K562 (cell line): ENCODE measurements around the gene RPL36AL. TPM values are rescaled to one million over a fixed set of nuclear protein-coding genes. Genes with fewer than 3 reads are reported as not detected.

Experiments
- ATAC-seq: fragments of 200-7000 bp; cut with Tn5 transposase; 3 replicates; pipeline ENCODE4 v1.9.1; 2020; ENCODE audit warnings: moderate library complexity
- BruUV-seq: library from RNA; stranded (reverse); fragments of 400-500 nt; replicated peaks from 2 replicates; lab custom pipeline; 2021; lab: Mats Ljungman, UMichigan
- CTCF ChIA-PET: fragments of 300-600 bp; formaldehyde crosslinking; extraction: SDS; loops from one replicate; lab custom pipeline; 2021; ENCODE audit warnings: low intra/inter-chr PET ratio; lab: Yijun Ruan, JAX
- POLR2A ChIA-PET: fragments of 300-600, 350-650 bp; sonication (Branson Sonifier 250); formaldehyde crosslinking; extraction: SDS; loops from one replicate; lab custom pipeline; 2021; ENCODE audit warnings: antibody characterized with exemption, inconsistent platforms; lab: Yijun Ruan, JAX
- DNase-seq, 4 experiments: peaks; one replicate each; pipeline versions ENCODE4 v3.0.0 to v3.0.0-alpha.2; 2011 to 2018; ENCODE audit warnings: low spot score in 3 of 4, mixed read lengths in 3 of 4; ENCODE audit errors: extremely low read depth in 1 of 4
- FAIRE-seq: peaks from 2 replicates; lab custom pipeline; 2011; peaks lifted over from hg19 to GRCh38; lab: Jason Lieb, UNC
- H2AFZ ChIP-seq: 2 replicates; pipeline ENCODE4 v1.6.0; 2011; ENCODE audit warnings: low read depth, low read length, control low read depth, inconsistent platforms
- H3K27ac ChIP-seq: fragments of 200-600 bp; 3 replicates; pipeline ENCODE4 v1.8.0; 2011; ENCODE audit warnings: low read depth, mild to moderate bottlenecking, control low read depth, inconsistent platforms, low read length, moderate library complexity, mixed read lengths; ENCODE audit errors: extremely low read depth
- H3K27me3 ChIP-seq, 2 experiments: fragments of 300-600 bp in 1 of 2; 2 replicates in 1 of 2; 3 replicates in 1 of 2; pipeline versions ENCODE4 v1.6.0 to v1.8.0; 2011; ENCODE audit warnings: inconsistent platforms in 2 of 2, low read length in 2 of 2, mild to moderate bottlenecking in 1 of 2, mixed read lengths in 1 of 2, moderate library complexity in 1 of 2; ENCODE audit not compliant: control insufficient read depth in 2 of 2, insufficient read depth in 2 of 2
- H3K36me3 ChIP-seq: fragments of 300-600 bp; 3 replicates; pipeline ENCODE4 v1.8.0; 2011; ENCODE audit warnings: mild to moderate bottlenecking, low read length, inconsistent platforms; ENCODE audit not compliant: control insufficient read depth, insufficient read depth
- H3K4me1 ChIP-seq, 2 experiments: fragments of 200-600 bp in 1 of 2; replicated peaks in 1 of 2; 2 replicates in 1 of 2; 3 replicates in 1 of 2; pipeline versions ENCODE4 v1.5.1 to v1.8.0; 2011; ENCODE audit warnings: inconsistent platforms in 2 of 2, low read length in 2 of 2, mild to moderate bottlenecking in 1 of 2, mixed read lengths in 1 of 2, moderate library complexity in 1 of 2; ENCODE audit not compliant: control insufficient read depth in 2 of 2, insufficient read depth in 2 of 2
- H3K4me2 ChIP-seq: 2 replicates; pipeline ENCODE4 v1.6.1; 2011; ENCODE audit warnings: low read length, control low read depth, inconsistent platforms, mixed read lengths; ENCODE audit not compliant: insufficient read depth
- H3K4me3 ChIP-seq: fragments of 200-600 bp; sonication (generic), shearing (Covaris generic); 2 replicates; pipeline ENCODE4 v1.5.1; 2016; ENCODE audit warnings: control low read depth, inconsistent platforms
- H3K79me2 ChIP-seq: fragments of 200-600 bp; 3 replicates; pipeline ENCODE4 v1.8.0; 2011; ENCODE audit warnings: low read length, inconsistent platforms; ENCODE audit not compliant: control insufficient read depth, insufficient read depth
- H3K9ac ChIP-seq, 2 experiments: 2 replicates each; pipeline versions ENCODE4 v1.6.0 to v1.6.1; 2011; ENCODE audit warnings: low read depth in 2 of 2, low read length in 2 of 2, control low read depth in 1 of 2, inconsistent platforms in 1 of 2, mild to moderate bottlenecking in 1 of 2, mixed read lengths in 1 of 2; ENCODE audit not compliant: insufficient read depth in 1 of 2
- H3K9me1 ChIP-seq: one replicate; pipeline ENCODE4 v1.6.0; 2011; ENCODE audit warnings: inconsistent platforms, mild to moderate bottlenecking, low read length, moderate library complexity; ENCODE audit not compliant: control insufficient read depth, insufficient read depth
- H3K9me3 ChIP-seq: replicated peaks from 2 replicates; pipeline ENCODE4 v1.5.1; 2011; ENCODE audit warnings: low read depth, low read length, inconsistent platforms; ENCODE audit not compliant: control insufficient read depth, insufficient read depth
- H4K20me1 ChIP-seq: replicated peaks from 2 replicates; pipeline ENCODE4 v1.6.1; 2011; ENCODE audit warnings: low read length, inconsistent platforms, mixed read lengths; ENCODE audit not compliant: control insufficient read depth, insufficient read depth
- CREB1 ChIP-seq, 2 experiments: sonication (generic) in 1 of 2; formaldehyde crosslinking in 1 of 2; IDR thresholded peaks; 2 replicates each; pipeline versions ENCODE4 v1.6.1 to v1.8.0; 2012 to 2022; ENCODE audit warnings: inconsistent platforms in 1 of 2, mild to moderate bottlenecking in 1 of 2, missing genetic modification reagents in 1 of 2, moderate library complexity in 1 of 2
- CSDE1 ChIP-seq, 2 experiments: fragments of 450-650 bp; IDR thresholded peaks; 2 replicates each; pipeline ENCODE4 v1.6.1; 2016; ENCODE audit warnings: mild to moderate bottlenecking in 1 of 2
- GTF2F1 ChIP-seq: IDR thresholded peaks from 2 replicates; pipeline ENCODE4 v1.6.1; 2011; ENCODE audit warnings: low read depth, low read length, improper control_type of control experiment
- NR2C2 ChIP-seq, 2 experiments: fragments of 200-800 bp in 1 of 2; sonication (Bioruptor generic) in 1 of 2; sonication (generic) in 1 of 2; formaldehyde crosslinking in 1 of 2; IDR thresholded peaks; 2 replicates each; pipeline versions ENCODE4 v1.6.1 to v1.8.0; 2016 to 2022; ENCODE audit warnings: mild to moderate bottlenecking in 1 of 2, missing compliant biosample characterization in 1 of 2, missing genetic modification characterization in 1 of 2, missing genetic modification reagents in 1 of 2
- POLR2B ChIP-seq: fragments of 450-650 bp; IDR thresholded peaks from 2 replicates; pipeline ENCODE4 v1.6.1; 2018; ENCODE audit warnings: low read depth; ENCODE audit not compliant: partially characterized antibody
- SAP30 ChIP-seq: fragments of 200-600 bp; sonication (generic); IDR thresholded peaks from 2 replicates; pipeline ENCODE4 v1.6.1; 2012; ENCODE audit warnings: borderline replicate concordance, low read depth, mild to moderate bottlenecking, moderate library complexity, low read length, control low read depth, inconsistent platforms; ENCODE audit not compliant: insufficient read depth, poor library complexity, severe bottlenecking
- WGBS: fragments of 100-300 bp; shearing (Covaris generic); methylation state at CpG from one replicate; pipeline ENCODE4 v1.1.6; 2016; ENCODE audit warnings: low coverage, mixed read lengths; ENCODE audit not compliant: insufficient coverage; ENCODE audit errors: missing lambda C conversion rate; 5-methylcytosine and 5-hydroxymethylcytosine counted together
- in situ Hi-C: fragments of 300-500 bp; cut with MboI; formaldehyde crosslinking; loops from 4 replicates; pipeline ENCODE4 v1.15.0; 2018; ENCODE audit warnings: inconsistent platforms, mixed read lengths
- intact Hi-C: fragments of 100-400 bp; cut with micrococcal nuclease; formaldehyde crosslinking; loops from 2 replicates; pipeline ENCODE4 v1.14.2; 2022
- polyA plus RNA-seq, 8 experiments: library from polyadenylated mRNA; depleted of rRNA in 4 of 8; stranded (reverse) in 5 of 8; unstranded in 3 of 8; fragments of >200 nt; fragmentation: Nextera tagmentation in 2 of 8; fragmentation: Illumina TruSeq in 1 of 8; extraction: Ambion mirVana in 2 of 8; extraction: Trizol in 1 of 8; gene quantifications; 2 replicates each; pipeline versions ENCODE4 v1.2.1 to v1.2.3, GENCODE V29; 2011 to 2014; ENCODE audit warnings: inconsistent platforms in 1 of 8, missing spikeins in 1 of 8
- total RNA-seq, 7 experiments: library from RNA; depleted of rRNA in 6 of 7; stranded (reverse); fragments of >200 nt in 6 of 7; fragmentation: Illumina TruSeq in 2 of 7; extraction: Trizol in 2 of 7; gene quantifications; 2 replicates each; pipeline versions ENCODE4 v1.2.1 to v1.2.3, GENCODE V29; 2011 to 2021; ENCODE audit warnings: low replicate concordance in 1 of 7
- TF ChIP-seq, protein P1 (sequence below), 2 experiments: fragments of 450-650 bp in 1 of 2; sonication (generic) in 1 of 2; formaldehyde crosslinking in 1 of 2; IDR thresholded peaks; 2 replicates each; pipeline versions ENCODE4 v1.7.1 to v1.9.0; 2016 to 2022; ENCODE audit warnings: inconsistent platforms in 1 of 2, mild to moderate bottlenecking in 1 of 2, missing genetic modification reagents in 1 of 2

RPL36AL gene
- total and polyA plus RNA-seq, 9 of the 15 experiments (the other 6 are each of a cell fraction or from before 2014, with no cell fraction given): 146 to 674 (median 360) TPM

- H3K79me2 ChIP-seq: peaks cover 53% of the 10 kb centered on the region
- no peaks in the 10 kb centered on the region for H3K9me1 ChIP-seq
- peak within 1 kb of the TSS; percentile 82 for H3K4me3 ChIP-seq
- H3K36me3 ChIP-seq: peaks cover 42% of the 10 kb centered on the region
- H4K20me1 ChIP-seq: peaks cover 30% of the 10 kb centered on the region
- H3K27ac ChIP-seq: peak within 1 kb of the TSS; percentile 92
- 0% methylated on average over 51 of the region's 55 CpGs for WGBS
- POLR2A ChIA-PET: interaction anchor here (0.5 to 3.0 kb wide), 11 partner anchors 9 to 194 kb away, joined by 3 to 14 read pairs (median 4); partner anchors contain the start of genes LRR1, MGAT2, POLE2 and RPL36AL
- no peaks in the 10 kb centered on the region for H3K9me3 ChIP-seq
- H3K4me2 ChIP-seq: peak within 1 kb of the TSS; percentile 94
- H3K4me1 ChIP-seq: peaks cover 12% of the 10 kb centered on the region in 2 experiments; a peak in 4 of 5 replicates
- FAIRE-seq: peak; percentile 93
- ATAC-seq: peak; percentile 83
- no peaks in the 10 kb centered on the region for H3K27me3 ChIP-seq
- BruUV-seq: no TSS peak
- CTCF ChIA-PET: interaction anchor here (0.5 to 1.4 kb wide), 2 partner anchors 11 to 34 kb away, joined by 3 to 6 read pairs; partner anchors contain the start of gene RPL36AL
- intact Hi-C loops: loop anchor here (1.0 to 5.0 kb wide), 4 partner anchors 8 to 266 kb away; partner anchors contain the start of genes MGAT2, NEMF and RPL36AL
- H3K9ac ChIP-seq: peak within 1 kb of the TSS; percentile 99 to 100
- in situ Hi-C loops: no loop called here
- DNase-seq: peak; percentile 80 to 97 (median 86)
- peak within 1 kb of the TSS; percentile 84 for H2AFZ ChIP-seq
- peak; percentile 35; the same call in 1 of the 2 replicates for TF ChIP-seq GTF2F1
- peak in 1 of 2 experiments; percentile 80; a peak in 2 of 4 replicates for TF ChIP-seq CSDE1 (IDR thresholded peaks at IDR 0.05)
- TF ChIP-seq POLR2B: peak; percentile 93
- no peak; the same call in 1 of the 2 replicates for TF ChIP-seq NR2C2 (CRISPR knock-in tag; IDR thresholded peaks at IDR 0.05)
- peak; percentile 56; the same call in 1 of the 2 replicates for TF ChIP-seq NR2C2 (tag; IDR thresholded peaks at IDR 0.05)
- TF ChIP-seq, protein P1, sequence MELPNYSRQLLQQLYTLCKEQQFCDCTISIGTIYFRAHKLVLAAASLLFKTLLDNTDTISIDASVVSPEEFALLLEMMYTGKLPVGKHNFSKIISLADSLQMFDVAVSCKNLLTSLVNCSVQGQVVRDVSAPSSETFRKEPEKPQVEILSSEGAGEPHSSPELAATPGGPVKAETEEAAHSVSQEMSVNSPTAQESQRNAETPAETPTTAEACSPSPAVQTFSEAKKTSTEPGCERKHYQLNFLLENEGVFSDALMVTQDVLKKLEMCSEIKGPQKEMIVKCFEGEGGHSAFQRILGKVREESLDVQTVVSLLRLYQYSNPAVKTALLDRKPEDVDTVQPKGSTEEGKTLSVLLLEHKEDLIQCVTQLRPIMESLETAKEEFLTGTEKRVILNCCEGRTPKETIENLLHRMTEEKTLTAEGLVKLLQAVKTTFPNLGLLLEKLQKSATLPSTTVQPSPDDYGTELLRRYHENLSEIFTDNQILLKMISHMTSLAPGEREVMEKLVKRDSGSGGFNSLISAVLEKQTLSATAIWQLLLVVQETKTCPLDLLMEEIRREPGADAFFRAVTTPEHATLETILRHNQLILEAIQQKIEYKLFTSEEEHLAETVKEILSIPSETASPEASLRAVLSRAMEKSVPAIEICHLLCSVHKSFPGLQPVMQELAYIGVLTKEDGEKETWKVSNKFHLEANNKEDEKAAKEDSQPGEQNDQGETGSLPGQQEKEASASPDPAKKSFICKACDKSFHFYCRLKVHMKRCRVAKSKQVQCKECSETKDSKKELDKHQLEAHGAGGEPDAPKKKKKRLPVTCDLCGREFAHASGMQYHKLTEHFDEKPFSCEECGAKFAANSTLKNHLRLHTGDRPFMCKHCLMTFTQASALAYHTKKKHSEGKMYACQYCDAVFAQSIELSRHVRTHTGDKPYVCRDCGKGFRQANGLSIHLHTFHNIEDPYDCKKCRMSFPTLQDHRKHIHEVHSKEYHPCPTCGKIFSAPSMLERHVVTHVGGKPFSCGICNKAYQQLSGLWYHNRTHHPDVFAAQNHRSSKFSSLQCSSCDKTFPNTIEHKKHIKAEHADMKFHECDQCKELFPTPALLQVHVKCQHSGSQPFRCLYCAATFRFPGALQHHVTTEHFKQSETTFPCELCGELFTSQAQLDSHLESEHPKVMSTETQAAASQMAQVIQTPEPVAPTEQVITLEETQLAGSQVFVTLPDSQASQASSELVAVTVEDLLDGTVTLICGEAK (IDR thresholded peaks at IDR 0.05): peak; percentile 82
- TF ChIP-seq, protein P1 (CRISPR knock-in tag; IDR thresholded peaks at IDR 0.05): no peak
- peak; percentile 44 for TF ChIP-seq SAP30
- TF ChIP-seq CREB1 (IDR thresholded peaks at IDR 0.05): peak; percentile 87
- peak; percentile 94 for TF ChIP-seq CREB1 (CRISPR knock-in tag; IDR thresholded peaks at IDR 0.05)
Observed at GRCh38 chr14:49585803-49586672, 34.4 kb downstream of the RPL36AL start, which contains the start of gene RPS29. RPS29 (minus strand) TSS chr14:49586380; CDS start chr14:49586346, 34 bp downstream.
